HG02678 (cell line): ENCODE results near the gene MS4A12.
"Not testable (repeated sequence)": the region's sequence is repeated elsewhere in the genome, so short reads cannot be mapped to it uniquely, and the experiment has no call there.

Source experiments
- ATAC-seq: cut with Tn5 transposase; IDR thresholded peaks from one replicate; pipeline ENCODE4 v1.9.1; 2021; ENCODE audit warnings: mild to moderate bottlenecking, moderate library complexity; ENCODE audit not compliant: unreplicated experiment

Gene MS4A12

DNA sequence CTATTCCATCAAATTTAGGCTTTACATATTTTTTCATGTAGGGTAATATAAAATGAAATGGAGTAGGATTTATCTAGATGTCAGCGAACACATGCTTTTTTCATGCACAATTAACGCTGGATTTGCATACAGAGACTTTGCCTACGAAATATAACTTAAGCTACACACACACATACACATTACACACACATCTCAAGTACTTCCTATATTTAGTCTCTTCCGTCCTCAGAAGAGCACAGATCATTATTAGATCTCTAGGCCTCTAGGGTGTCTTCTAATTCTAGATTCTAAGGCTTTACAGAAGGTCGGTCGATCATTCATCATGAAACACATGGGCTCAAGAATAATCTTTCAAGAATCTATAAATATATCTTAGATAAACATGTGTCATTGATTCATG, 18.8 kb downstream of the MS4A12 start:
- no peak for ATAC-seq

- no peak for ATAC-seq
Observed at GRCh38 chr11:60512651-60513225, 20.2 kb downstream of the MS4A12 start.

- ATAC-seq, result no peak
Observed at GRCh38 chr11:60513496-60514460, 21.2 kb downstream of the MS4A12 start.

DNA sequence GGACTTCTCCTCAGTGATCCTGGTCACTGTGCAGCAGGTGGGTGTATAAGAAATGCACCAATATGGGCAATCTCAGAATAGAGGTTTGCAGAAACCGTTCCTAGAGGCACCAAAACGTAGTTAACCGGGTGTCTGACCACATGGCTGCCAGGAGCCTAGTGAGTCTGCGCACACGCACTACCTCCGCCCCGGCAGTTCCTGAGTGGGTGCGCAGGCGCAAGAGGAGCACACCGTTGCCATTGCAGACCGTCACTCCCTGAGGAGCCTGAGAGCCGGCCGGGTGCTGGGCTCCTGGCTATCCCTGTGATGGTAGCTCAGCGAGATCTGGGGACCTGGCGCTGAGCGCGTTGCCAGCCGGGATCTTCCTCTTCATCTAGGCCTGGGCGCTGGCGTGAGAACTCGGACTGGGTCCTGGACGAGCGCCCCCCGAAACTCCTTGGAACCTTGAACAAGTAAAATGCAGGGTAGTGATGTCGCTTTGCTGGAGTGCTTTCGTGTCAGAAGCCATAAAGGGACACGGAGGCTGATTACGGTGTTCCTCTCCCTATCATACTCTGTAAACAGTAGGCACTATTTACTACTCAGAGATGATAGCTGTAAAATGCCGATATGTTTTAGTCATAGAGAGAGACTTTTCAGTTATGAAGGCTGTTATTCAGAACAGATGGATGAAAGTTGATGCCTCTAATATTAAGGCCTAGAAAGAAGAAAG, 22.7 kb downstream of the MS4A12 start, which contains the start of gene MS4A13:
TSS of gene MS4A13 (plus strand) at position 249 of the 712 bp plus-strand sequence. CDS start 2,692 bp downstream, outside the sequence.
- no peak for ATAC-seq

GRCh38 chr11:60528465-60528864, 35.9 kb downstream of the MS4A12 start:
- ATAC-seq, result peak; percentile 10

- ATAC-seq, result peak; percentile 77
Observed at GRCh38 chr11:60528934-60529333, 36.4 kb downstream of the MS4A12 start.

DNA sequence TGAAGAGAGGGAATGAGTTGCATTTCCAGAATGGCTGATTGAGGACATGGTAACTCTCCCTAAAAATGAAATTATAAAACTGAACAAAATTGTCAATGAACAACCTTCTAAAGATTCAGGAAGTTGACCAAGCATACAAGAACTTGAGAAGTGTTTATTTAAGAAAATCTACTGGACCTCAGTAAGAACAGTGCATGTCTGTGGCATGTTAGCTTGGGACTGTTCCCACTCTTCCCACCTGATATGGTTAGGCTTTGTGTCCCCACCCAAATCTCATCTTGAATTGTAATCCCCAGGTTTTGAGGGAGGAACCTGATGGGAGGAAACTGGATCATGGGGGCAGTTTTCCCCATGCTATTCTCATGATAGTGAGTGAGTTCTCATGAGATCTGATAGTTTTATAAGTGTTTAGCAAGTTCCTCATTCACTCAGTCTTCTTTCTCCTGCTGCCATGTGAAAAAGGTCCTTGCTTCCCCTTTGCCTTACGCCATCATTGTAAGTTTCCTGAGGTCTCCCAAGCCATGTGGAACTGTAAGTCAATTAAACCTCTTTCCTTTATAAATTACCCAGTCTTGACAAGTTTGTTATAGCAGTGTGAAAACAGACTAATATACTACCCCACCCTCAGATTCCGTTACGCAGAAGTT, 38.0 kb downstream of the MS4A12 start:
- no peak for ATAC-seq

DNA sequence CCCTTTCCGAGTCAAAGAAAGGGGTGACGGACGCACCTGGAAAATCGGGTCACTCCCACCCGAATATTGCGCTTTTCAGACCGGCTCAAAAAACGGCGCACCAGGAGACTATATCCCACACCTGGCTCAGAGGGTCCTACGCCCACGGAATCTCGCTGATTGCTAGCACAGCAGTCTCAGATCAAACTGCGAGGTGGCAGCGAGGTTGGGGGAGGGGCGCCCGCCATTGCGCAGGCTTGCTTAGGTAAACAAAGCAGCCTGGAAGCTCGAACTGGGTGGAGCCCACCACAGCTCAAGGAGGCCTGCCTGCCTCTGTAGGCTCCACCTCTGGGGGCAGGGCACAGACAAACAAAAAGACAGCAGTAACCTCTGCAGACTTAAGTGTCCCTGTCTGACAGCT, 39.8 kb downstream of the MS4A12 start:
- ATAC-seq, result not testable (repeated sequence)

GRCh38 chr11:60538627-60539026, 46.0 kb downstream of the MS4A12 start:
- not testable (repeated sequence) for ATAC-seq

DNA sequence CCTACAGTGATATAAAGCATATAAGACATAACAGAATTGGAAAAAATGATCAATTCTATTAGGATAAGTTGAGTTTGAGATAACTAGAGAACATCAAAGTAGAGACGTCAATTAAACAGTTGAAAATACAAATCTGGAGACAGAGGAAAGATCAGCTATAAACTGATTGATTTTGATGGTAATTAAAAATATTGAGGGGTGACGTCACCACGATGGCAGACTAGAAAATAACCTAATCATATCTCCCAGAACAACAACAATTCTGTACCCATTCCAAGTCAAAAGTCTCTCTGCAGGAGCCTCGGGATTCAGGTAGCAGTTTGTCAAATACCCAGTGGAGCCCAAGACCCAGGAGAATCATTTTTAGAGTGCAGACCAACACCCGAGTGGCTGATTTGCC, 51.5 kb downstream of the MS4A12 start:
- no peak for ATAC-seq
